Liver (tissue), 2 donors: Measurements from ENCODE around the gene RSL1D1.

Experiments used
- CTCF ChIP-seq: fragments of 150-350 bp; IDR thresholded peaks from 2 replicates; pipeline ENCODE4 v1.5.1; 2017; ENCODE audit warnings: improper control_type of control experiment, low read depth, low read length; ENCODE audit not compliant: missing input control
- FOXA2 ChIP-seq: IDR thresholded peaks from 2 replicates; pipeline ENCODE4 v1.6.1; 2016; ENCODE audit warnings: antibody characterized with exemption
- donor health status: healthy.

- TF ChIP-seq CTCF = no peak
- TF ChIP-seq FOXA2 = no peak
Measured at GRCh38 chr16:11843861-11844260, 7.5 kb downstream of the RSL1D1 start.
